Left renal cortex interstitium (tissue), 4 donors: ENCODE data around the gene CDH2. TPM values are rescaled to one million over a fixed set of nuclear protein-coding genes. Genes with fewer than 3 reads are reported as not detected.
"Not testable (repeated sequence)": the region's sequence is repeated elsewhere in the genome, so short reads cannot be mapped to it uniquely, and the experiment has no call there.

Source experiments
- DNase-seq, 4 donors: peaks; one replicate each; pipeline ENCODE4 v3.0.0-alpha.2; 2013; ENCODE audit warnings: low read depth in 4 of 4, low spot score in 2 of 4, missing footprints in 1 of 4
- polyA plus RNA-seq, 4 donors: library from polyadenylated mRNA; unstranded; fragments of 120-200 nt; gene quantifications; one replicate each; pipeline ENCODE4 v1.2.1, GENCODE V29; 2013; ENCODE audit not compliant: insufficient read length in 4 of 4

The CDH2 gene
- polyA plus RNA-seq, 4 donors: 69.8 to 79.6 (median 77.4) TPM

GRCh38 chr18:27942706-27943105 lies 234.2 kb downstream of the CDH2 start:
- no peak for DNase-seq

GRCh38 chr18:27931535-27931934 lies 245.4 kb downstream of the CDH2 start:
- no peak for DNase-seq

- DNase-seq: no peak
These were observed 254.2 kb downstream of the CDH2 start for GRCh38 chr18:27922780-27923179.

- no peak for DNase-seq
These were observed 254.8 kb downstream of the CDH2 start for GRCh38 chr18:27921904-27922751.

- no peak for DNase-seq
These were observed 255.5 kb downstream of the CDH2 start for GRCh38 chr18:27921392-27921791.

- DNase-seq: no peak
These were observed 256.1 kb downstream of the CDH2 start for GRCh38 chr18:27920836-27921235.

GRCh38 chr18:27906189-27906588 lies 270.7 kb downstream of the CDH2 start:
- not testable (repeated sequence) for DNase-seq

GRCh38 chr18:27903906-27904305 lies 273.0 kb downstream of the CDH2 start:
- DNase-seq: no peak

- DNase-seq: no peak
These were observed 275.3 kb downstream of the CDH2 start for GRCh38 chr18:27901424-27902226.
